Effector memory CD4-positive, alpha-beta T cell (primary cell): Measurements from ENCODE around the gene GID4.

Experiments used
- DNase-seq, 3 donors: peaks; one replicate each; pipeline ENCODE4 v3.0.0-alpha.2; 2020
- H3K27ac ChIP-seq: 2 replicates; pipeline ENCODE4 v1.7.0; 2013; ENCODE audit warnings: mild to moderate bottlenecking, low read length, moderate library complexity; ENCODE audit not compliant: insufficient read depth, poor library complexity, severe bottlenecking
- H3K27me3 ChIP-seq: replicated peaks from 2 replicates; pipeline ENCODE4 v1.7.0; 2013; ENCODE audit warnings: mild to moderate bottlenecking, low read length; ENCODE audit not compliant: insufficient read depth, control insufficient read depth, poor library complexity, severe bottlenecking
- H3K36me3 ChIP-seq: 2 replicates; pipeline ENCODE4 v1.7.0; 2013; ENCODE audit warnings: mild to moderate bottlenecking, low read length, moderate library complexity; ENCODE audit not compliant: control insufficient read depth, insufficient read depth
- H3K4me1 ChIP-seq: 2 replicates; pipeline ENCODE4 v1.7.0; 2013; ENCODE audit warnings: low read length, mild to moderate bottlenecking; ENCODE audit not compliant: control insufficient read depth, insufficient read depth, poor library complexity, severe bottlenecking
- H3K4me3 ChIP-seq: 2 replicates; pipeline ENCODE4 v1.7.0; 2013; ENCODE audit warnings: low read length, low read depth, mild to moderate bottlenecking; ENCODE audit not compliant: insufficient read depth, poor library complexity, severe bottlenecking
- H3K9me3 ChIP-seq: 2 replicates; pipeline ENCODE4 v1.7.0; 2013; ENCODE audit warnings: mild to moderate bottlenecking, low read length, moderate library complexity; ENCODE audit not compliant: control insufficient read depth

The GID4 gene

DNA sequence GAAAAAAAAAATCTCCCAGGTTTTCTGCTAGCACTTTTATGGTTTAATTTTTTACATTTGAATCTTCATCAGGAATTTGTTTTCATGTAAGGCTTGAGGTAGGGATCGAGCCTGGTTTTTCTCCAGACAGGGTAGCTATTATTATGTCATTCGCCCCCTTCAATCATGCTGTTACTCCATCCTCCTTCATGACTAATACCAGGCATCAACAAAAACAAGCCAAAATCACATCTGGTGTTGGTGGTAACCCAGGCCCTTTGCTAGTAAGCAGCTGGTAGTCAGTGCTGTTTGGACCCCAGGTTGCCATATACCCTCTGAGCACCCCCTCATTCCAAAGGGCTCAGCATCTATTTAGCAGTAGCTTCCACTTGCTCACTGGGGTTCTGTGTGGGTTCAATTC lies 37.0 kb upstream of the GID4 start:
- H3K27me3 ChIP-seq: no peaks in the 10 kb centered on the region
- no peak for DNase-seq
- no peak overlapping the region for H3K27ac ChIP-seq
- H3K9me3 ChIP-seq: no peaks in the 10 kb centered on the region
- H3K4me1 ChIP-seq: no peaks in the 10 kb centered on the region
- H3K4me3 ChIP-seq: no peak overlapping the region
- no peaks in the 10 kb centered on the region for H3K36me3 ChIP-seq

GRCh38 chr17:18004345-18004744 lies 34.9 kb upstream of the GID4 start:
- H3K36me3 ChIP-seq: no peaks in the 10 kb centered on the region
- no peaks in the 10 kb centered on the region for H3K9me3 ChIP-seq
- no peaks in the 10 kb centered on the region for H3K27me3 ChIP-seq
- no peak overlapping the region for H3K4me3 ChIP-seq
- no peak for DNase-seq
- no peaks in the 10 kb centered on the region for H3K4me1 ChIP-seq
- H3K27ac ChIP-seq: no peak overlapping the region

GRCh38 chr17:18004884-18005305 lies 34.3 kb upstream of the GID4 start:
- no peaks in the 10 kb centered on the region for H3K4me1 ChIP-seq
- no peaks in the 10 kb centered on the region for H3K27me3 ChIP-seq
- no peak for DNase-seq
- H3K9me3 ChIP-seq: no peaks in the 10 kb centered on the region
- no peak overlapping the region for H3K27ac ChIP-seq
- no peak overlapping the region for H3K4me3 ChIP-seq
- peaks cover 4% of the 10 kb centered on the region for H3K36me3 ChIP-seq

DNA sequence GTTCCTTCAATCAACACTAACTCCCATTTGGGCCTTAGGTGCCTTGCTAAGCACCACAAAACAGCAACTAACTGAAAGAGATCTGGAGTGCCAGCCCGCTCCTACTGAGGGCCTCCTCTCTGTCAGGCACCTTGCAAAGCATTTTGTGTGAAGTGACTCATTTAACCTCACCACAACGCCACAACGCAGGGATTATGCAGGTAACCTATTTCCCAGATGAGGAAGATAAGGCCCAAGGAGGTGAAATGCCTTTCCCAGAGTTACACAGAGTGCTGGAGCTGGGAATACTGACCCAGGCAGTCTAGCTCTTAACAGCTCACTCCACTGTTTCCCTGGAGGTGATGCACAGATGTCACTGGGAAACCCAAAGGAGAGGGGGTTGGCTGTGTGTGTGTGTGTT lies 33.7 kb upstream of the GID4 start:
- Histone ChIP-seq H3K27me3 (no peaks in the 10 kb centered on the region), H3K27ac (no peak overlapping the region), H3K4me3 (no peak overlapping the region), H3K4me1 (no peaks in the 10 kb centered on the region), H3K36me3 (peaks cover 5% of the 10 kb centered on the region), H3K9me3 (no peaks in the 10 kb centered on the region)
- no peak for DNase-seq

DNA sequence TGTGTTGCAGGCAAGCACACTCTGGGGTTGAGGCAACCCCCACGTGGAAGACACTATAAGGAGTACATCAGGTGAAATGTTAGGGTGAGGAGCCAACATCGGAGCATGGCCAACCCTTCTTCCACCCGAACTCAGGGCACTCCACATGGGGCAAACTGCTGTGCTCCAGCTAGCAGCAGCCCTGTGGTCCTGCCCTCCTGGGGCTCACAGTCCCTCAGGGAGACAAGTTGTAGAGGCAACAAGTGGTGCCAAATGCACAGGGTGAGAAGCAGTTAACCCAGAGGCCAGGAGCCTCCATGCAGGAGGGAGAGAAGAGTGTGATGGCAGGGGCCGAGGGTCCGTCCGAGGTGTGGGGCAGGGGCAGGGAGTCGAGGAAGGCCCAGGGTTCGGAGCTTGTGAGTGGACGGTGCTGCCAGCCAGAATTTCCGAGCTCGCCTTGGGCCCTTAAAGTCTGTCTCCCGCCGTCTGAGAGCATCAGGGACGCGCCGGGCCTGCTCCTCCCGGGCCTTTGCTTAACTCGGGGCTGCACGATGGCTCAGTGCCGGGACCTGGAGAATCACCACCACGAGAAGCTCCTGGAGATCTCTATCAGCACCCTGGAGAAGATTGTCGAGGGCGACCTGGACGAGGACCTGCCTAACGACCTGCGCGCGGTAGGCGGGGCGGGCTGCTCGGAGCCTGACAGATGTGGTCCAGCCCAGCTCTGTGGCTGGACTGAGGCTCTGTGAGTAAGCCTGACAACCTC lies 32.5 kb upstream of the GID4 start:
- H3K9me3 ChIP-seq: no peaks in the 10 kb centered on the region
- H3K27me3 ChIP-seq: no peaks in the 10 kb centered on the region
- peaks cover 5% of the 10 kb centered on the region for H3K36me3 ChIP-seq
- no peak for DNase-seq
- H3K4me3 ChIP-seq: no peak overlapping the region
- H3K4me1 ChIP-seq: no peaks in the 10 kb centered on the region
- H3K27ac ChIP-seq: no peak overlapping the region

DNA sequence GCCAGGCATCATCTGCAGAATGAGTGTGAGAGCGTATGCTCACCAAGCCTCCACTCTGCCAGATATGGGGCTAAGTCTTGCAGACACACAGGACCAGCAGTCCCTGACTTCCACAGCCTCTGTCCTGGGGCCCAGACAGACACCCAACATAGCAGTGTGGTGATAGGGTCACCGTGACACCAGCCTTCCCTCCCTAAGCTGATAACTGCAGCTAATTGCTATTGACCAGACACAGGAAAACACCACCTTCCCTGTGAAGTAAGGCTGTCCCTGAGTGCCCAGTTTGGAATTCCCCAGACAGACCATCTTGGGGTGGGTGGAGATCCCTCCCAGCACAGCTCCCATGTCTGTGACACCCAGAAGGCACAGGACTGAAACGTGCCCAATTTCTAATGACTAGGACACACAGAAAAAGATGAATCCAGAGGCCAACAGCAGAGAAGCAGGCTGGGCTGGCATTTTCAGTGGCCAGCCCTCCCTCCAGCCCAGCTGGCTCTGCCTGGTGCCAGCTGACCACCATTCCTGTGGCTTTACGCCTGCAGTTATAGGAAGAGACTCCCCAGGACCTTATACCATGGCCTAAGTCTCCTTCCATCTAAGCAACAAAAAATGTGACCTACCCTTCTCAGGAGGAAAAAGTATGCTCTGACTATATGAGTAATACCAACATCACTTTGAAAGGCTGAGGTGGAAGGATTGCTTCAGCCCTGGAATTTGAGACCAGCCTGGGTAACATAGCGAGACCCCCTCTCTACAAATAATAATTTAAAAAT lies 30.5 kb upstream of the GID4 start:
- Histone ChIP-seq H3K27ac (no peak overlapping the region), H3K4me1 (no peaks in the 10 kb centered on the region), H3K36me3 (peaks cover 5% of the 10 kb centered on the region), H3K27me3 (no peaks in the 10 kb centered on the region), H3K9me3 (no peaks in the 10 kb centered on the region), H3K4me3 (no peak overlapping the region)
- DNase-seq: no peak

DNA sequence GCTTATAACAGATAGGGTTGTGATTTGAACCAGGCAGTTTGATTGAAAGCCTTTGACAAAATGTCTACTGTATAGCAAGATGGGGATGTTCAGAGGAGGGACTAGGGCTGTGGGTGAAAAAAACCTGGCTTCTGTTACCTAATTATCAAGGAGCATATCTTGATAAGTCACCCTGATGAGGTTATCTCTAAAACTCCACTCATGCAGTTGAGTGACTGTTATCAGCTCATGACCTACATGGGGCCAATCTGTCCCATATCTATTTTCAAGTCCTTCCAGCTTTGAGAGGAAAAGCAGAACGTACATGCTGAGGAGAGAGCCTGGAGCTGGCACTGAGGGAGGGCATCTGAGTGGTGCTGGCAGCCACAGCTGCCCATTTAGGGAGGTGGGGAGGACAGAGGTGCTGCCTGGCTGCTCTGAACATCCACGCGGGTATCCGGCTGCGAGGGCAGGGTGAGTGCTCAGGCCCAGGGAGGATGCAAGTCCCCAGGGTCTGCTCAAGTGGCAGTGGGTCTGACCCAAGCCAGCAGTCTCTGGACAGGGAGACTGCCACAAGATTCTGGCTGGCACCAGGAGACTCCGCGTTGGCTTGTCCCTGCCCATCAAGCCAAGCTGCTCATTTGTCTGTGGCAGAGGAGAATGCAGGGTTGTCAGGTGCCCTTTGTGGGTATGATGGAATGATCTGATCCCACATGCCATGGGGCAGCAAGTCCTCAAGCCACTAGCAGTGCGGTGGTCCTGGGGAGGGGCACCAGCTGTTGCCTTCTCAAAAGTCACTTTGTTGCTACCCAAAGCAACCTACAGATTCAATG lies 29.4 kb upstream of the GID4 start:
- H3K9me3 ChIP-seq: no peaks in the 10 kb centered on the region
- H3K27me3 ChIP-seq: no peaks in the 10 kb centered on the region
- no peak overlapping the region for H3K4me3 ChIP-seq
- peaks cover 5% of the 10 kb centered on the region for H3K36me3 ChIP-seq
- no peak for DNase-seq
- H3K4me1 ChIP-seq: no peaks in the 10 kb centered on the region
- H3K27ac ChIP-seq: no peak overlapping the region

GRCh38 chr17:18011286-18011685 lies 27.9 kb upstream of the GID4 start:
- no peak for DNase-seq
- Histone ChIP-seq H3K27me3 (no peaks in the 10 kb centered on the region), H3K9me3 (no peaks in the 10 kb centered on the region), H3K4me1 (no peaks in the 10 kb centered on the region), H3K36me3 (peaks cover 13% of the 10 kb centered on the region), H3K27ac (no peak overlapping the region), H3K4me3 (no peak overlapping the region)

DNA sequence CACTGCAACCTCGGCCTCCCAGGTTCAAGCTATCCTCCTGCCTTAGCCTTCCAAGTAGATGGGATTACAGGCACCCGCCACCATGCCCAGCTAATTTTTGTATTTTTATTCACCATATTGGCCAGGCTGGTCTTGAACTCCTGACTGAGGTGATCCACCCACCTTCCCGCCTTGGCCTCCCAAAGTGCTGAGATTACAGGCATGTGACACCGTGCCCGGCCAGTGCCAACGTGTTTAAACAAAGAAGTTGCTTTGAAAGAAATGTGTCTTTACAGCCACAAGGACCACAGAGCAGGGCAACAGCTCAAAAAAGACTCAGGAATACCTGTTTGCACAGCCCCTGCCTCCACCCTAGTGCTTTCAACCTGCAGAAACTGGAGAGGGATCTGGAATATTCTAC lies 25.2 kb upstream of the GID4 start:
- Histone ChIP-seq H3K4me3 (no peak overlapping the region), H3K36me3 (peaks cover 20% of the 10 kb centered on the region), H3K27me3 (no peaks in the 10 kb centered on the region), H3K9me3 (no peaks in the 10 kb centered on the region), H3K27ac (no peak overlapping the region), H3K4me1 (no peaks in the 10 kb centered on the region)
- no peak for DNase-seq

- H3K4me1 ChIP-seq: no peaks in the 10 kb centered on the region
- H3K36me3 ChIP-seq: peaks cover 15% of the 10 kb centered on the region
- H3K4me3 ChIP-seq: no peak overlapping the region
- DNase-seq: no peak
- no peaks in the 10 kb centered on the region for H3K9me3 ChIP-seq
- no peaks in the 10 kb centered on the region for H3K27me3 ChIP-seq
- H3K27ac ChIP-seq: no peak overlapping the region
These were observed 23.6 kb upstream of the GID4 start for GRCh38 chr17:18015593-18015992.
